ENCODE data around the gene SLC2A8.

SLC2A8 gene

DNA sequence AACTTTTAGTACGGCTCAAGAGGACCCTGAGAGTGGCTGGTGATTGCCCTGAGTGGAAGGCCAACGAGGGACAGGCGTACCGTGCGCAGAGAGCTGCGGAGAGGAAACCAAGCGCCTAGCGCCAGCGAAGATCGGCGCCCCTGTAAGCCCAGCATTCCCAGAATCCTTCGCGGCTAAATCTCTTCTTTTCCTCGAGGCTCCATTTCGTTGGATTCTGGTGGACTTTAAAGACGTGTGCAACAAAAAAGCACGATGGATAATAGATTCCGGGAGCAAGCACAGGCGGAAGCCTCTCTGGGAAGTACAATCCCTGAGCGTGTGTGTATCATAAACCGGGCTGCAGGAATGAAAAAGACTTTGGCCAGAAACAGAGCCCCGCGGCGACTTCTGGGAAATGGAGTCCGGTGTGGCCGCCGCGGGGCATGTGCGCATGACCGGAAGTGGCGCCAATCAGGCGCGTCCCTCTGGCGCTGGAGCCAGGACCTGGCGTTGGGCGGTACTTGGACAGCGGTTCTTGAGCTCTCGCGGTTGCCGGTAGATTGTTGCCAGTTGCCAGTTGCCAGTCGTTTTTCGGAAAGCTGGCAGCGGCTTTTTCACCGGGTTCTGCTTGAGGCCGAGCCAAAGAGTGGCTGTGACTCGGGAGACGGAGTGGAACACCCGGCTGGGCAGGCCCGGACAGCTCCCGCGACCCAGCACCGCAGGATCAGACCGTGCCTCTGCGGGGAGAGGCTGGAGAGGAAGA is 27.1 kb downstream of the SLC2A8 start, which contains the start of gene ZNF79:
ZNF79 (plus strand) TSS at position 449 of the 742 bp plus-strand sequence. CDS start 406 bp downstream, outside the sequence.
- DNase-seq (ENCODE audit: low read depth) = peak; percentile 94
- TF ChIP-seq, protein P1, sequence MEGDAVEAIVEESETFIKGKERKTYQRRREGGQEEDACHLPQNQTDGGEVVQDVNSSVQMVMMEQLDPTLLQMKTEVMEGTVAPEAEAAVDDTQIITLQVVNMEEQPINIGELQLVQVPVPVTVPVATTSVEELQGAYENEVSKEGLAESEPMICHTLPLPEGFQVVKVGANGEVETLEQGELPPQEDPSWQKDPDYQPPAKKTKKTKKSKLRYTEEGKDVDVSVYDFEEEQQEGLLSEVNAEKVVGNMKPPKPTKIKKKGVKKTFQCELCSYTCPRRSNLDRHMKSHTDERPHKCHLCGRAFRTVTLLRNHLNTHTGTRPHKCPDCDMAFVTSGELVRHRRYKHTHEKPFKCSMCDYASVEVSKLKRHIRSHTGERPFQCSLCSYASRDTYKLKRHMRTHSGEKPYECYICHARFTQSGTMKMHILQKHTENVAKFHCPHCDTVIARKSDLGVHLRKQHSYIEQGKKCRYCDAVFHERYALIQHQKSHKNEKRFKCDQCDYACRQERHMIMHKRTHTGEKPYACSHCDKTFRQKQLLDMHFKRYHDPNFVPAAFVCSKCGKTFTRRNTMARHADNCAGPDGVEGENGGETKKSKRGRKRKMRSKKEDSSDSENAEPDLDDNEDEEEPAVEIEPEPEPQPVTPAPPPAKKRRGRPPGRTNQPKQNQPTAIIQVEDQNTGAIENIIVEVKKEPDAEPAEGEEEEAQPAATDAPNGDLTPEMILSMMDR (IDR thresholded peaks at IDR 0.05; ENCODE audit: low read length, missing control alignments) = no peak
- peak within 1 kb of the TSS; percentile 97 for H3K4me3 ChIP-seq (replicated peaks; ENCODE audit: low read depth, low read length)

DNA sequence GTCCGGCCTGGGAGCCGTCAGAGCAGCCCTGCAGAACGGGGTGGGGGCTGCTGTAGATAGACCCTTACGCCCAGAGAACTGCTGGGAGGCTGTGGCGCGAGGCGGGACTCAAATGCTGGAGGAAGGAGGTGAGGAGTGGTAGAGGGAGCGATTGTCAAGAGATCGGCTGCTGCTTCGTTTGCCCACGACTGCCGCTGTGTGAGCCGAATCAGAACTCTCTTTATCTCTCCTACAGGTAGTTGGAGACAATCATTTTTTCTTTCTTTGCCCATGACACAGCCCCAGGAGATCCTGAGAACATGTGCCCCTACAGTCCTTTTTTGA is 27.7 kb downstream of the SLC2A8 start:
- TF ChIP-seq, protein P1 (IDR thresholded peaks at IDR 0.05; ENCODE audit: low read length, missing control alignments) = no peak
- no peak for DNase-seq (ENCODE audit: low read depth)
- H3K4me3 ChIP-seq (replicated peaks; ENCODE audit: low read depth, low read length) = peak overlapping the region; percentile 97

DNA sequence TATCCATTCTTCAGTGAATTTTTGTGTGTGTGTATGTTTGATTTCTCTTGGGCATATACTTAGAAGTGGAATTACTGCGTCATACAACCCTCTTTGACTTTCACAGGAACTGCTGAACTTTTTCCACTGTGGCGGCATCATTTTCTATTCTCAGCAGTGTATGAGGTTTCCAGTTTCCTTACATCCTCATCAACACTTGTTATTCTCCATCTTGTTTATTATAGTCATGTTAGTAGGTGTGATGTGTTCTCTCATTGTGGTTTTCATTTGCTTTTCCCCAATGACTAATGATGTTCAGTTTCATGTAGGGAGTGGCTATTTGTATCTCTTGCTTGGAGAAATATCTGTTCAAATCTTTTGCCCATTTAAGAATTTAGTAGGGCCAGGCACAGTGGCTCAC is 29.8 kb downstream of the SLC2A8 start:
- no peak for DNase-seq (ENCODE audit: low read depth)
- TF ChIP-seq, protein P1 (IDR thresholded peaks at IDR 0.05; ENCODE audit: low read length, missing control alignments) = no peak
- H3K4me3 ChIP-seq (replicated peaks; ENCODE audit: low read depth, low read length) = no peak overlapping the region

- no peak overlapping the region for H3K4me3 ChIP-seq (replicated peaks; ENCODE audit: low read depth, low read length)
- no peak for DNase-seq (ENCODE audit: low read depth)
- TF ChIP-seq, protein P1 (IDR thresholded peaks at IDR 0.05; ENCODE audit: low read length, missing control alignments) = no peak
These were observed 31.4 kb downstream of the SLC2A8 start for GRCh38 chr9:127428348-127428747.

DNA sequence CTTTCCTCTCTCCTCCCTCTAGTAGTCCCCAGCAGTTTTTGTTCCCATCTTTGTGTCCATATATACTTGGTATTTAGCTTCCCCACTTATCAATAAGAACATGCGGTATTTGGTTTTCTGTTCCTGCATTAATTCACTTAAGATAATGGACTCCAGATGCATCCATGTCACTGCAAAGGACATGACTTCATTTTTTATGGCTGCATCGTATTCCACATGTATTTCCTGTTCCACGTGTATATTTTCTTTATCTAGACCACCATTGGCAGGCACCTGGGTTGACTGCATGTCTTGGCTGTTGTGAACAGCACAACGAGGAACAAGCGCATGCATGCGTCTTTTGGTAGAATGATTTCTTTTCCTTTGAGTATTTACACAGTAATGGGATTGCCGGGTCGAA is 33.4 kb downstream of the SLC2A8 start:
- TF ChIP-seq, protein P1 (IDR thresholded peaks at IDR 0.05; ENCODE audit: low read length, missing control alignments) = no peak
- no peak overlapping the region for H3K4me3 ChIP-seq (replicated peaks; ENCODE audit: low read depth, low read length)
- DNase-seq (ENCODE audit: low read depth) = no peak

DNA sequence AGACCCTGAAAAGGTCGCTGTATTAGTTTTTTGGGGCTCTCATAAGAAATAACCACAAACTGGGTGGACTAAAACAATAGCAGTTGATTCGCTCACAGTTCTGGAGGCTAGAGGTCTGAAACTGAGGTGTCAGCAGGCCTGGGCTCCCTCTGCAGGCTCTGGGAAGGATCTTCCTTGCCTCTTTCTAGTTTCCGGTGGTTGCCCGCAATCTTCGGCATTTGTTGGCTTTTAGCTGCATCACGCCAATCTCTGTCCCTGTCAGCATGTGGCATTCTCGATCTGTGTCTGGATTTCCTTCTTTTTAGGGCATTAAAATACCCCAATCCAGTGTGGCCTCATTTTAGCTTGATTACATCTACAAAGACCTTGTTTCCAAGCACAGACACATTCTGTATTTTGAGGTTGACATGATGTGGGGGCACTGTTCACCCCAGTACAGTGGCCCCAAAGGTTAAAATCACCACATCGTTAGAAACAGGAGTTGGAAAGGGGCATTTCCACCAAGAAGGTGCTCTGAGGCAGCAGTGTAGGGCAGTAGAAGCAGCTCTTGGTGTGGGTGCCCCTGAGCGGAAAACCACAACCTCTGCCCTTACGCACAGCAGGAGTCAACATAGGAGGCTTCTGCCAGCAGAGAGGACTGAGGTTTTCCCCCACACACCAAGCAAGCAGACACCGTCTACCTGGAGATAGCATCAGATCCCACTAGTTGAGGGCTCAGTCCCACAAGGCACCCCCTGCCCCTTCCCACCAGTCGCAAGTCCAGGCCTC is 40.7 kb downstream of the SLC2A8 start:
- TF ChIP-seq, protein P1 (IDR thresholded peaks at IDR 0.05; ENCODE audit: low read length, missing control alignments) = peak; percentile 1
- DNase-seq (ENCODE audit: low read depth) = no peak
- H3K4me3 ChIP-seq (replicated peaks; ENCODE audit: low read depth, low read length) = no peak overlapping the region

Measured in fibroblast of pulmonary artery (primary cell).